CD8-positive, alpha-beta memory T cell (primary cell): ENCODE data around the gene TAF3. TPM values are rescaled to one million over a fixed set of nuclear protein-coding genes. Genes with fewer than 3 reads are reported as not detected.

Experiments
- CTCF ChIA-PET: fragments of 350-600 bp; sonication (Branson Sonifier 250); formaldehyde crosslinking; loops from one replicate; lab custom pipeline; 2021; ENCODE audit warnings: antibody characterized with exemption; lab: Charles Lee
- POLR2A ChIA-PET: fragments of 350-600 bp; sonication (Branson Sonifier 250); formaldehyde crosslinking; loops from one replicate; lab custom pipeline; 2021; ENCODE audit warnings: antibody characterized with exemption; lab: Charles Lee
- DNase-seq, 5 donors: peaks; one replicate each; pipeline versions ENCODE4 v3.0.0 to v3.0.0-alpha.2; 2020 to 2022; ENCODE audit warnings: mixed read lengths in 1 of 5
- H3K27ac ChIP-seq: one replicate; pipeline ENCODE4 v1.7.0; 2013; ENCODE audit warnings: low read depth, mild to moderate bottlenecking, low read length, moderate library complexity
- H3K27me3 ChIP-seq: 2 replicates; pipeline ENCODE4 v1.7.0; 2013; ENCODE audit warnings: low read length, mild to moderate bottlenecking; ENCODE audit not compliant: insufficient read depth, poor library complexity, severe bottlenecking
- H3K36me3 ChIP-seq: 2 replicates; pipeline ENCODE4 v1.7.0; 2013; ENCODE audit warnings: mild to moderate bottlenecking, low read length, moderate library complexity; ENCODE audit not compliant: insufficient read depth
- H3K4me1 ChIP-seq: 2 replicates; pipeline ENCODE4 v1.7.0; 2013; ENCODE audit warnings: mild to moderate bottlenecking, low read length, moderate library complexity; ENCODE audit not compliant: insufficient read depth
- H3K4me3 ChIP-seq: 2 replicates; pipeline ENCODE4 v1.7.0; 2013; ENCODE audit warnings: mild to moderate bottlenecking, low read length
- H3K9me3 ChIP-seq: 2 replicates; pipeline ENCODE4 v1.7.0; 2013; ENCODE audit warnings: mild to moderate bottlenecking, low read length
- H3K27ac Mint-ChIP-seq, 8 donors: one replicate each; pipeline ENCODE4 v1.8.0; 2020 to 2021; ENCODE audit warnings: mixed read lengths in 8 of 8, mild to moderate bottlenecking in 6 of 8, inconsistent platforms in 3 of 8, moderate library complexity in 3 of 8
- H3K27me3 Mint-ChIP-seq, 2 donors: one replicate each; pipeline ENCODE4 v1.8.0; 2020 to 2021; ENCODE audit warnings: mixed read lengths in 2 of 2, mild to moderate bottlenecking in 1 of 2, moderate library complexity in 1 of 2
- H3K36me3 Mint-ChIP-seq, 3 donors: one replicate each; pipeline ENCODE4 v1.8.0; 2020 to 2021; ENCODE audit warnings: mixed read lengths in 3 of 3, inconsistent platforms in 1 of 3, mild to moderate bottlenecking in 1 of 3
- H3K4me1 Mint-ChIP-seq, 3 donors: one replicate each; pipeline ENCODE4 v1.8.0; 2020 to 2021; ENCODE audit warnings: mixed read lengths in 3 of 3, inconsistent platforms in 1 of 3, mild to moderate bottlenecking in 1 of 3
- H3K4me3 Mint-ChIP-seq, 7 donors: one replicate each; pipeline ENCODE4 v1.8.0; 2020 to 2021; ENCODE audit warnings: mixed read lengths in 7 of 7, mild to moderate bottlenecking in 6 of 7, moderate library complexity in 4 of 7, inconsistent platforms in 2 of 7
- H3K9me3 Mint-ChIP-seq, 5 donors: one replicate each; pipeline ENCODE4 v1.8.0; 2020 to 2022; ENCODE audit warnings: mixed read lengths in 5 of 5, mild to moderate bottlenecking in 3 of 5, moderate library complexity in 2 of 5, inconsistent platforms in 1 of 5
- polyA plus RNA-seq: library from polyadenylated mRNA; unstranded; fragments of 300-500 nt; fragmentation: Illumina TruSeq; gene quantifications from one replicate; pipeline ENCODE4 v1.2.3, GENCODE V29; 2021
- total RNA-seq, 2 experiments: library from RNA; stranded (reverse); gene quantifications; one replicate each; pipeline ENCODE4 v1.2.3, GENCODE V29; 2021

The TAF3 gene
- total and polyA plus RNA-seq, 3 experiments from 2014 or later: 16.9 to 22.6 (median 22.5) TPM

- no peaks in the 10 kb centered on the region for H3K36me3 ChIP-seq
- ChIA-PET CTCF (no interaction called here), POLR2A (no interaction called here)
- H3K27ac Mint-ChIP-seq: peak overlapping the region in 5 of 8 donors; percentile 4 to 66 (median 38)
- H3K27ac ChIP-seq: no peak overlapping the region
- H3K4me3 ChIP-seq: no peak overlapping the region
- peak overlapping the region in 5 of 7 donors; percentile 14 to 56 (median 27) for H3K4me3 Mint-ChIP-seq
- H3K9me3 Mint-ChIP-seq: peaks cover 7 to 24% (median 15%) of the 10 kb centered on the region in 5 donors
- peaks cover 43 to 58% (median 50%) of the 10 kb centered on the region in 3 donors for H3K4me1 Mint-ChIP-seq
- no peak for DNase-seq
- H3K27me3 ChIP-seq: peaks cover 92% of the 10 kb centered on the region
- H3K27me3 Mint-ChIP-seq: peaks cover 82 to 83% of the 10 kb centered on the region in 2 donors
- no peaks in the 10 kb centered on the region for H3K36me3 Mint-ChIP-seq
- H3K4me1 ChIP-seq: peaks cover 34% of the 10 kb centered on the region
- H3K9me3 ChIP-seq: no peaks in the 10 kb centered on the region
These were observed 219.9 kb downstream of the TAF3 start for GRCh38 chr10:8037941-8038894.

- H3K27me3 Mint-ChIP-seq: peaks cover 86% of the 10 kb centered on the region in 2 donors
- peaks cover 92% of the 10 kb centered on the region for H3K27me3 ChIP-seq
- peaks cover 48 to 62% (median 61%) of the 10 kb centered on the region in 3 donors for H3K4me1 Mint-ChIP-seq
- ChIA-PET CTCF (no interaction called here), POLR2A (no interaction called here)
- peak overlapping the region in 4 of 7 donors; percentile 10 to 42 (median 24) for H3K4me3 Mint-ChIP-seq
- no peak for DNase-seq
- no peaks in the 10 kb centered on the region for H3K9me3 ChIP-seq
- no peak overlapping the region for H3K4me3 ChIP-seq
- H3K27ac ChIP-seq: no peak overlapping the region
- peaks cover 46% of the 10 kb centered on the region for H3K4me1 ChIP-seq
- H3K9me3 Mint-ChIP-seq: peaks cover 7 to 27% (median 15%) of the 10 kb centered on the region in 5 donors
- no peaks in the 10 kb centered on the region for H3K36me3 Mint-ChIP-seq
- peak overlapping the region in 2 of 8 donors; percentile 66 to 75 for H3K27ac Mint-ChIP-seq
- H3K36me3 ChIP-seq: no peaks in the 10 kb centered on the region
These were observed 221.1 kb downstream of the TAF3 start for GRCh38 chr10:8039321-8039881.

GRCh38 chr10:8040651-8041050 is 222.3 kb downstream of the TAF3 start:
- H3K36me3 Mint-ChIP-seq: no peaks in the 10 kb centered on the region
- Histone ChIP-seq H3K4me1 (peaks cover 50% of the 10 kb centered on the region), H3K36me3 (no peaks in the 10 kb centered on the region), H3K9me3 (no peaks in the 10 kb centered on the region), H3K4me3 (no peak overlapping the region), H3K27ac (no peak overlapping the region), H3K27me3 (peaks cover 95% of the 10 kb centered on the region)
- H3K4me3 Mint-ChIP-seq: peak overlapping the region in 2 of 7 donors; percentile 4 to 12
- DNase-seq: no peak
- peak overlapping the region in 1 of 8 donors; percentile 66 for H3K27ac Mint-ChIP-seq
- peaks cover 7 to 24% (median 11%) of the 10 kb centered on the region in 5 donors for H3K9me3 Mint-ChIP-seq
- H3K4me1 Mint-ChIP-seq: peaks cover 54 to 67% (median 65%) of the 10 kb centered on the region in 3 donors
- CTCF ChIA-PET: no interaction called here
- POLR2A ChIA-PET: no interaction called here
- H3K27me3 Mint-ChIP-seq: peaks cover 88 to 91% of the 10 kb centered on the region in 2 donors

- no peak overlapping the region for H3K4me3 ChIP-seq
- ChIA-PET CTCF (interaction anchor here (1.0 to 1.1 kb wide), 2 partner anchors 9 to 20 kb away, joined by 3 read pairs; no protein-coding TSS in a partner anchor), POLR2A (no interaction called here)
- Mint-ChIP-seq H3K4me1 (peaks cover 62 to 74% (median 73%) of the 10 kb centered on the region in 3 donors), H3K36me3 (no peaks in the 10 kb centered on the region), H3K27me3 (peaks cover 92 to 98% of the 10 kb centered on the region in 2 donors), H3K27ac (peak overlapping the region in 4 of 8 donors; percentile 2 to 66 (median 32)), H3K4me3 (peak overlapping the region in 2 of 7 donors; percentile 23 to 57), H3K9me3 (peaks cover 7 to 24% (median 11%) of the 10 kb centered on the region in 5 donors)
- H3K9me3 ChIP-seq: no peaks in the 10 kb centered on the region
- no peaks in the 10 kb centered on the region for H3K36me3 ChIP-seq
- H3K4me1 ChIP-seq: peaks cover 54% of the 10 kb centered on the region
- no peak overlapping the region for H3K27ac ChIP-seq
- peaks cover 96% of the 10 kb centered on the region for H3K27me3 ChIP-seq
- no peak for DNase-seq
These were observed 223.1 kb downstream of the TAF3 start for GRCh38 chr10:8041284-8041991.

- H3K4me1 Mint-ChIP-seq: peaks cover 65 to 80% (median 75%) of the 10 kb centered on the region in 3 donors
- H3K27ac ChIP-seq: no peak overlapping the region
- peak overlapping the region in 6 of 7 donors; percentile 2 to 80 (median 46) for H3K4me3 Mint-ChIP-seq
- ChIA-PET CTCF (interaction anchor here (0.7 to 1.1 kb wide), 3 partner anchors 9 to 19 kb away, joined by 3 read pairs; no protein-coding TSS in a partner anchor), POLR2A (interaction anchor here (0.6 to 1.6 kb wide), 2 partner anchors 10 to 19 kb away, joined by 4 read pairs; no protein-coding TSS in a partner anchor)
- peak overlapping the region in 5 of 8 donors; percentile 7 to 66 (median 30) for H3K27ac Mint-ChIP-seq
- no peaks in the 10 kb centered on the region for H3K9me3 ChIP-seq
- no peak for DNase-seq
- no peak overlapping the region for H3K4me3 ChIP-seq
- H3K36me3 ChIP-seq: no peaks in the 10 kb centered on the region
- H3K9me3 Mint-ChIP-seq: peaks cover 7 to 24% (median 11%) of the 10 kb centered on the region in 5 donors
- H3K36me3 Mint-ChIP-seq: no peaks in the 10 kb centered on the region
- H3K27me3 Mint-ChIP-seq: peaks cover 92 to 100% of the 10 kb centered on the region in 2 donors
- peaks cover 96% of the 10 kb centered on the region for H3K27me3 ChIP-seq
- H3K4me1 ChIP-seq: peaks cover 51% of the 10 kb centered on the region
These were observed 223.9 kb downstream of the TAF3 start for GRCh38 chr10:8041992-8042720.

GRCh38 chr10:8042721-8043568 is 224.6 kb downstream of the TAF3 start:
- peak overlapping the region in 6 of 7 donors; percentile 2 to 80 (median 46) for H3K4me3 Mint-ChIP-seq
- DNase-seq: no peak
- peaks cover 91 to 100% of the 10 kb centered on the region in 2 donors for H3K27me3 Mint-ChIP-seq

More at GRCh38 chr10:8042721-8043568, 224.6 kb downstream of the TAF3 start:
- no peaks in the 10 kb centered on the region for H3K36me3 ChIP-seq
- H3K27ac ChIP-seq: no peak overlapping the region
- CTCF ChIA-PET: interaction anchor here (0.7 to 1.0 kb wide), 2 partner anchors 10 to 18 kb away, joined by 3 read pairs; no protein-coding TSS in a partner anchor
- peak overlapping the region in 4 of 8 donors; percentile 7 to 77 (median 48) for H3K27ac Mint-ChIP-seq
- peaks cover 7 to 24% (median 9%) of the 10 kb centered on the region in 5 donors for H3K9me3 Mint-ChIP-seq
- peaks cover 53% of the 10 kb centered on the region for H3K4me1 ChIP-seq
- H3K9me3 ChIP-seq: no peaks in the 10 kb centered on the region
- H3K36me3 Mint-ChIP-seq: no peaks in the 10 kb centered on the region
- no peak overlapping the region for H3K4me3 ChIP-seq
- POLR2A ChIA-PET: interaction anchor here (0.6 to 1.6 kb wide), 2 partner anchors 9 to 18 kb away, joined by 4 read pairs; no protein-coding TSS in a partner anchor
- H3K4me1 Mint-ChIP-seq: peaks cover 63 to 81% (median 77%) of the 10 kb centered on the region in 3 donors
- peaks cover 98% of the 10 kb centered on the region for H3K27me3 ChIP-seq
